Spleen (tissue), 11 donors: ENCODE measurements around the gene GOLGA6L10. TPM values are rescaled to one million over a fixed set of nuclear protein-coding genes. Genes with fewer than 3 reads are reported as not detected.
A peak's percentile ranks its signal among the peaks of the same experiment; 100 is the strongest.
"Not testable (repeated sequence)": the region's sequence is repeated elsewhere in the genome, so short reads cannot be mapped to it uniquely, and the experiment has no call there.

Source experiments
- DNase-seq: peaks from one replicate; pipeline ENCODE4 v3.0.0-alpha.2; 2020
- H3K27ac ChIP-seq, 8 donors: fragments of 200-600 bp; sonication (generic) in 7 of 8; 1 replicate in 4 of 8; 2 replicates in 4 of 8; pipeline versions ENCODE4 v1.5.0 to v1.8.0; 2016 to 2021; ENCODE audit warnings: inconsistent platforms in 4 of 8, mild to moderate bottlenecking in 4 of 8, moderate library complexity in 1 of 8
- H3K27me3 ChIP-seq, 7 donors: fragments of 200-600 bp; sonication (generic) in 6 of 7; replicated peaks in 1 of 7; 1 replicate in 4 of 7; 2 replicates in 3 of 7; pipeline versions ENCODE4 v1.5.0 to v1.8.0; 2016 to 2021; ENCODE audit warnings: inconsistent platforms in 3 of 7, mild to moderate bottlenecking in 1 of 7
- H3K36me3 ChIP-seq, 6 donors: fragments of 200-600 bp; sonication (generic) in 5 of 6; 1 replicate in 4 of 6; 2 replicates in 2 of 6; pipeline versions ENCODE4 v1.5.0 to v1.8.0; 2016 to 2021; ENCODE audit warnings: inconsistent platforms in 2 of 6
- H3K4me1 ChIP-seq, 6 donors: fragments of 200-600 bp; sonication (generic) in 5 of 6; 1 replicate in 3 of 6; 2 replicates in 3 of 6; pipeline versions ENCODE4 v1.5.0 to v1.8.0; 2016 to 2021; ENCODE audit warnings: inconsistent platforms in 3 of 6
- H3K4me3 ChIP-seq, 8 donors: fragments of 200-600 bp; sonication (generic) in 7 of 8; 1 replicate in 4 of 8; 2 replicates in 4 of 8; pipeline versions ENCODE4 v1.5.0 to v1.8.0; 2016 to 2021; ENCODE audit warnings: inconsistent platforms in 4 of 8, mild to moderate bottlenecking in 4 of 8, moderate library complexity in 2 of 8
- H3K9me3 ChIP-seq, 8 donors: fragments of 200-600 bp; sonication (generic) in 7 of 8; 1 replicate in 4 of 8; 2 replicates in 4 of 8; pipeline versions ENCODE4 v1.5.0 to v1.8.0; 2016 to 2021; ENCODE audit warnings: inconsistent platforms in 4 of 8
- CTCF ChIP-seq, 11 experiments: fragments of 200-600 bp in 7 of 11; fragments of 450-650 bp in 4 of 11; sonication (generic) in 4 of 11; IDR thresholded peaks in 8 of 11; conservative IDR thresholded peaks in 3 of 11; 1 replicate in 7 of 11; 2 replicates in 4 of 11; pipeline versions ENCODE4 v1.4.0 to v1.8.0; 2016 to 2021; ENCODE audit warnings: antibody characterized with exemption in 11 of 11, inconsistent platforms in 4 of 11, mild to moderate bottlenecking in 1 of 11
- POLR2A ChIP-seq, 3 donors: fragments of 450-650 bp; IDR thresholded peaks; one replicate each; pipeline ENCODE4 v1.5.1; 2017; ENCODE audit warnings: antibody characterized with exemption in 3 of 3, mild to moderate bottlenecking in 1 of 3
- POLR2AphosphoS5 ChIP-seq, 3 donors: sonication (generic); formaldehyde crosslinking; IDR thresholded peaks; one replicate each; pipeline ENCODE4 v1.5.1; 2017; ENCODE audit warnings: antibody characterized with exemption in 3 of 3
- WGBS, 5 donors: extraction: QIAGEN DNeasy Blood & Tissue Kit in 3 of 5; methylation state at CpG; one replicate each; pipeline versions ENCODE4 v1.1.5 to v1.1.7; 2013 to 2018; 5-methylcytosine and 5-hydroxymethylcytosine counted together
- intact Hi-C: fragments of 100-400 bp; cut with DNase I; formaldehyde crosslinking; loops from one replicate; pipeline ENCODE4 v1.15.0; 2023; ENCODE audit warnings: low total_unique reads
- polyA plus RNA-seq, 3 donors: library from polyadenylated mRNA; stranded (reverse); fragments of 200-250 nt; gene quantifications; one replicate each; pipeline ENCODE4 v1.2.1, GENCODE V29; 2013
- total RNA-seq, 7 donors: library from RNA; depleted of rRNA in 3 of 7; stranded (reverse); fragments of >200 nt in 3 of 7; fragmentation: NEBNext Ultra II Directional in 4 of 7; extraction: Animal tissue kit (Norgen Biotek cat#: 25700) in 4 of 7; gene quantifications; one replicate each; pipeline versions ENCODE4 v1.1.0 to v1.2.1, GENCODE V29; 2016 to 2021
- donor health status: healthy with polysubstance abuse.
- donor health status: DM: no; HTN: no; CAD: no; lungs with moderate emphysema.
- donor health status: DM: no; HTN: no; CAD: no.
- donor health status: Bipolar disorder and iron deficiency.
- donor health status: healthy.
- donor health status: DM: no; HTN: no; CAD: no.
- donor health status: DM: yes; HTN: yes; CAD: no.

The GOLGA6L10 gene
- total and polyA plus RNA-seq, 10 donors, result 0.85 to 2.3 (median 1.4) TPM

GRCh38 chr15:82314769-82315518 lies 34.3 kb downstream of the GOLGA6L10 start:
- Histone ChIP-seq H3K36me3 (no peaks in the 10 kb centered on the region), H3K9me3 (peaks cover 0 to 10% (median 0%) of the 10 kb centered on the region in 8 donors), H3K27ac (no peak overlapping the region), H3K4me1 (no peaks in the 10 kb centered on the region), H3K4me3 (no peak overlapping the region), H3K27me3 (no peaks in the 10 kb centered on the region)
- peak; percentile 62 for DNase-seq
- WGBS, 5 donors, result 83 to 95% (median 90%) methylated on average over 7 to 9 of the region's 9 CpGs
- no peak for TF ChIP-seq POLR2AphosphoS5 (IDR thresholded peaks at IDR 0.05)
- no peak for TF ChIP-seq POLR2A (IDR thresholded peaks at IDR 0.05)
- no peak for TF ChIP-seq CTCF (IDR thresholded peaks at IDR 0.05 in 8 of 11, conservative IDR thresholded peaks at IDR 0.05 in 3 of 11)
- intact Hi-C loops, result no loop called here

GRCh38 chr15:82313951-82314768 lies 35.1 kb downstream of the GOLGA6L10 start:
- H3K4me1 ChIP-seq, H3K36me3 ChIP-seq, H3K27me3 ChIP-seq, H3K27ac ChIP-seq, H3K4me3 ChIP-seq, intact Hi-C loops: not testable (repeated sequence)
- WGBS, 5 donors, result 76 to 87% (median 85%) methylated on average over 17 to 21 of the region's 21 CpGs
- DNase-seq, result peak; percentile 64
- H3K9me3 ChIP-seq, result peaks cover 0 to 13% (median 0%) of the 10 kb centered on the region in 8 donors

GRCh38 chr15:82313446-82313845 lies 35.8 kb downstream of the GOLGA6L10 start:
- Histone ChIP-seq H3K4me3 (no peak overlapping the region), H3K4me1 (no peaks in the 10 kb centered on the region), H3K9me3 (peaks cover 0 to 13% (median 0%) of the 10 kb centered on the region in 8 donors), H3K27ac (no peak overlapping the region), H3K36me3 (no peaks in the 10 kb centered on the region), H3K27me3 (no peaks in the 10 kb centered on the region)
- TF ChIP-seq POLR2A (IDR thresholded peaks at IDR 0.05), result no peak
- intact Hi-C loops, result no loop called here
- WGBS, 5 donors, result 85 to 100% (median 93%) methylated on average over 1 to 2 of the region's 2 CpGs
- DNase-seq, result peak; percentile 47

- peak; percentile 29 for DNase-seq
- Histone ChIP-seq H3K36me3 (no peaks in the 10 kb centered on the region), H3K4me1 (no peaks in the 10 kb centered on the region), H3K4me3 (no peak overlapping the region), H3K27me3 (no peaks in the 10 kb centered on the region), H3K27ac (no peak overlapping the region), H3K9me3 (peaks cover 0 to 13% (median 0%) of the 10 kb centered on the region in 8 donors)
- 74 to 87% (median 80%) methylated on average over 6 to 8 of the region's 8 CpGs for WGBS, 5 donors
- intact Hi-C loops, result no loop called here
- TF ChIP-seq POLR2A (IDR thresholded peaks at IDR 0.05) (no peak), POLR2AphosphoS5 (IDR thresholded peaks at IDR 0.05) (no peak), CTCF (IDR thresholded peaks at IDR 0.05 in 8 of 11, conservative IDR thresholded peaks at IDR 0.05 in 3 of 11) (no peak)
These were observed 36.5 kb downstream of the GOLGA6L10 start for GRCh38 chr15:82312586-82313349.

- not testable (repeated sequence) for H3K4me3 ChIP-seq
These were observed 38.0 kb downstream of the GOLGA6L10 start for GRCh38 chr15:82311321-82311720.

More at GRCh38 chr15:82311321-82311720, 38.0 kb downstream of the GOLGA6L10 start:
- 78 to 95% (median 84%) methylated on average over 3 to 5 of the region's 5 CpGs for WGBS, 5 donors
- DNase-seq, H3K27me3 ChIP-seq, intact Hi-C loops, H3K4me1 ChIP-seq, H3K27ac ChIP-seq, H3K36me3 ChIP-seq: not testable (repeated sequence)
- peaks cover 0 to 13% (median 0%) of the 10 kb centered on the region in 8 donors for H3K9me3 ChIP-seq
